Urinary bladder (tissue), 4 donors: ENCODE measurements around the gene CYP4F12. TPM values are rescaled to one million over a fixed set of nuclear protein-coding genes. Genes with fewer than 3 reads are reported as not detected.

Source experiments
- DNase-seq: peaks from one replicate; pipeline ENCODE4 v3.0.0-alpha.2; 2015; ENCODE audit errors: extremely low spot score
- H3K27ac ChIP-seq: one replicate; pipeline ENCODE4 v1.5.1; 2013; ENCODE audit warnings: low read depth, mild to moderate bottlenecking, moderate library complexity
- H3K36me3 ChIP-seq: one replicate; pipeline ENCODE4 v1.6.1; 2013; ENCODE audit warnings: mild to moderate bottlenecking, moderate library complexity; ENCODE audit not compliant: insufficient read depth
- H3K4me1 ChIP-seq: one replicate; pipeline ENCODE4 v1.6.1; 2013; ENCODE audit warnings: mild to moderate bottlenecking, moderate library complexity; ENCODE audit not compliant: insufficient read depth
- H3K4me3 ChIP-seq: one replicate; pipeline ENCODE4 v1.5.1; 2013; ENCODE audit warnings: low read depth, low read length
- WGBS: extraction: QIAGEN DNeasy Blood & Tissue Kit; methylation state at CpG from one replicate; pipeline ENCODE4 v1.1.7; 2013; 5-methylcytosine and 5-hydroxymethylcytosine counted together
- polyA plus RNA-seq: library from polyadenylated mRNA; stranded (reverse); fragments of 200-250 nt; gene quantifications from one replicate; pipeline ENCODE4 v1.2.3, GENCODE V29; 2013
- total RNA-seq: library from RNA; depleted of rRNA; stranded (reverse); fragments of >200 nt; gene quantifications from one replicate; pipeline ENCODE4 v1.2.3, GENCODE V29; 2014
- donor health status: healthy with polysubstance abuse.
- donor health status: healthy.

Gene CYP4F12
- total and polyA plus RNA-seq, 2 donors: 30.3 to 31.0 TPM

DNA sequence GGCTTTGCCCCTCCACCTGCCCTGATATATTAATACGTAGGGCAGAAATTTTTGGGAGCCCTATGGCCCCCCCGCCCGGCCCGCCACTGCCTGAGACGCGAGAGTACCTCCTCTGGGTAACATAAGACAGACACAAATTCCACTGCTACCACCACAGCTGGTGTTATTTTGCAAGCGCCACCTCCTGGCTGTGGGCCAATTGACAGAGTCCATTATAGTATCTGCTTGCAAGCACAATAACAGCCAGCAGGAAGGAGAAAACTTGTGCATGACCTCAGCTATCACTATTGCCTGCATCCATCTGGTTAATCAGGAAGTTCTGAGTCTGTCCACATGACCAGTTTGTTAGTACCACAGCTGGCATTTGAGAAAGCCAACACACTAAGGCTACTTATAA is 29.6 kb downstream of the CYP4F12 start:
- no peak overlapping the region for H3K4me3 ChIP-seq
- peak; percentile 40 for DNase-seq
- peak overlapping the region; percentile 24 for H3K27ac ChIP-seq
- H3K4me1 ChIP-seq: peaks cover 1% of the 10 kb centered on the region
- H3K36me3 ChIP-seq: no peaks in the 10 kb centered on the region
- 5% methylated on average over 7 of the region's 7 CpGs for WGBS

DNA sequence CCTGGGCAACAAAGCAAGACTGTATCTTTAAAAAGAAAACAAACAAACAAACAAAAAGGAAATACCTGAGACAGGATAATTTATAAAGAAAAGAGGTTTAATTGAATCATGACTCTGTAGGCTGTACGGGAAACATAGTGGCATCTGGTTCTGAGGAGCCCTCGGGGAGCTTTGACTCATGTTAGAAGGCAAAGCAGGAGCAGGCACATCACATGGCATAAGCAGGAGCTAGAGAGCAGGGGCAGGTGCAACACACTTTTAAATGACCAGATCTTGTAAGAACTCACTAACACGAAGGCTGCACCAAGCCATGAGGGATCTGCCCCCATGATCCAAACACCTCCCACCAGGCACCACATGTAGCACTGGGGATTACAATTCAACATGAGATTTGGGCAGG is 41.8 kb downstream of the CYP4F12 start:
- H3K27ac ChIP-seq: no peak overlapping the region
- 68% methylated on average over 3 of the region's 3 CpGs for WGBS
- H3K36me3 ChIP-seq: no peaks in the 10 kb centered on the region
- no peak for DNase-seq
- no peak overlapping the region for H3K4me3 ChIP-seq
- no peaks in the 10 kb centered on the region for H3K4me1 ChIP-seq

DNA sequence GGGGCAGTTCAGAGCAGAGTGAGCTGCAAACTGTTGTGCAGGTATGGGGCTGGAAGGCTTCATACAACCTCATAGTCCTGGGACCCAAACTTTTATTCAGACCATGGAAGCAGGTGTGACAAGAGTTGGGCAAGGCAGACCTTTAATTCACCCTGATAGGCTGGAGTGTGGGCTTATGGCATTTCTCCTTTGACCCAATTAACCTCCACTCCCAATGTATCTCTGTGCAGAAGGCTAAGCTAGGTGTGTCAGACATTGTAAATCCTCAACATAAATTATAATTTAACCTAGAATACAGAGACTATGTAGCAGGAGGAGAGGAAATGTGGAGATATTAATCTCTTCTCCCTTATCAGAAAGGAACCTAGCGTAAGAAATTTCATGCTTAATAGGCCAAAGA is 42.8 kb downstream of the CYP4F12 start:
- no peak for DNase-seq
- H3K27ac ChIP-seq: no peak overlapping the region
- H3K4me1 ChIP-seq: no peaks in the 10 kb centered on the region
- H3K36me3 ChIP-seq: no peaks in the 10 kb centered on the region
- 85% methylated on average over 1 of the region's 1 CpG for WGBS
- H3K4me3 ChIP-seq: no peak overlapping the region

DNA sequence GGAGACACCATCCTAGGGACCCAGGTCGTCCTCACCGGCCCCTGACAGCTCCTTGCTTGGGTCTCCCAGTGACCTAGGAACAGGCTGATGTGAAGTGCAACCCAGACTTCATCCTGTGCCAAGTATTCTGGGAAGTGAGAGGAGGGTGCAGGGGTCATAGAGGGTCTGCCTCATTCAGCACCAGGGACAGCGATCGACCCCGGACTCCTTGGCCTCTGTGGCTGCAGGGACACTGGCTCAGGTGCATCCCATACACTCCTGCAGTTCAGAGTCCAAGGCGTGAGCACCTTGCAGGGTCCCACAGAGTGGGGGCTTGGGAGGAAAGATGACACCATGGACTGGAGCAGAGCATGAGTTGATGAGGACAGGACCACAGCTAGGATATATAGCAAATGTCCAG is 44.9 kb downstream of the CYP4F12 start:
- 28% methylated on average over 6 of the region's 6 CpGs for WGBS
- no peaks in the 10 kb centered on the region for H3K4me1 ChIP-seq
- no peak for DNase-seq
- no peaks in the 10 kb centered on the region for H3K36me3 ChIP-seq
- H3K27ac ChIP-seq: no peak overlapping the region
- no peak overlapping the region for H3K4me3 ChIP-seq

DNA sequence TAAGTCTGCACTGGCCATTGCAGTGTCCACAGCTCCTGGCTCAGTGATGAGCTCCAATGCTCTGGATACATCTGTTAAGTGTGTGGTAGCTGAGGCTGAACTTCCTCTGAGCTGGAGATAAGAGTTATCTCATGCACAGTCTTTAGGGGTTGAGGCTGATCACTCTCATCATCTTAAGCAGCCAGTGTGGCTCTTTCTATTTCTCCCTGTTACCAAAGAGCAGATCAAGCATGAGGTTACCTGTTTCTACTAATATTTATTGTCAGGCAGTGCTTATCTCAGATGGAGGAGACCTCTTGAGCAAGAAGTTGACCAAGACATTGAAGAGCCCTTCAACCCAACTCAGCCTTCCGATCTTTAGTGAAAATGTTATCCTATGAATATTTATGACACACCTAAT is 48.4 kb downstream of the CYP4F12 start:
- Histone ChIP-seq H3K36me3 (no peaks in the 10 kb centered on the region), H3K4me1 (no peaks in the 10 kb centered on the region), H3K27ac (no peak overlapping the region), H3K4me3 (no peak overlapping the region)
- no peak for DNase-seq
- 85% methylated on average over 1 of the region's 1 CpG for WGBS

DNA sequence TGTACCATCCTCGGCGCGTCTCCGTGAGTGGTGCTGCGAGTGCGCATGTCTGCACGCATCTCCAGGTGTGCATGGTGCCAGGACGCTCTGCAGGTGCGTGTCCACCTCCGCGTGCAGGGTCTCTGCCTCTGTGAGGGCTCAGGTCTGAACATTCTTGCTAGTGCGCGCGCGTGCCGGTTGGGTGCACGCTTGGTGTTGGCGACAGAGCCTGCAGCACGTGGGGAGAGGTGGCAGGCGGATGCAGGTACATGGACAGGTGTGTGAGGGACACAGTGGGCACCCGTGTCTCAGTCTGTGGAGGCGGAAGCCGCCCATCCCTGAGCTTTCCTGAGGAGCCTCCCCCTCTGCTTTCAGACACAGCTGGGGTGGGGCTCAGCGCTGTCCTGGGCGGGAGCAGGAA is 50.1 kb downstream of the CYP4F12 start:
- Histone ChIP-seq H3K4me1 (no peaks in the 10 kb centered on the region), H3K36me3 (no peaks in the 10 kb centered on the region), H3K27ac (no peak overlapping the region), H3K4me3 (no peak overlapping the region)
- WGBS: 22% methylated on average over 25 of the region's 25 CpGs
- DNase-seq: no peak

DNA sequence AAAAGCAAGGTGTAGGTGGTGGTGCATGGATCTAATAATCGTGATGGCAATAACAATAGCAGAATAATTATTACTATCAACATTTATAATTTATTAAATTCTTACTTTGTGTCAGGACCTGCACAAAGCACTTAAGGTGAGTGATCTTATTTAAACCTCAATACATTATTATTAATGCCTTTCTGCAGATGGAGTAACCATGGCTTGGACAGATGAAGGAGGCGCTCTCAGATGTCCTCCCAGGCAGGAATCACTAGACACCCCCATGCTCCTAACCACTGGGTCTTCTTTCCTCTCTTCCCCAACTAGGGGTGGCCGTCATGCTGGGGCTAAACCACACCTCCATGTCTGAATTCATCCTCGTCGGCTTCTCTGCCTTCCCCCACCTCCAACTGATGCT is 54.8 kb downstream of the CYP4F12 start, which contains the start of gene OR10H2:
Gene OR10H2, plus strand, starts transcription at position 301 of the 400 bp plus-strand sequence. Its CDS starts 20 bp downstream, at position 321.
- H3K4me3 ChIP-seq: no peak within 1 kb of the TSS
- WGBS: 82% methylated on average over 5 of the region's 5 CpGs
- H3K36me3 ChIP-seq: no peaks in the 10 kb centered on the region
- DNase-seq: no peak
- no peaks in the 10 kb centered on the region for H3K4me1 ChIP-seq
- no peak within 1 kb of the TSS for H3K27ac ChIP-seq

DNA sequence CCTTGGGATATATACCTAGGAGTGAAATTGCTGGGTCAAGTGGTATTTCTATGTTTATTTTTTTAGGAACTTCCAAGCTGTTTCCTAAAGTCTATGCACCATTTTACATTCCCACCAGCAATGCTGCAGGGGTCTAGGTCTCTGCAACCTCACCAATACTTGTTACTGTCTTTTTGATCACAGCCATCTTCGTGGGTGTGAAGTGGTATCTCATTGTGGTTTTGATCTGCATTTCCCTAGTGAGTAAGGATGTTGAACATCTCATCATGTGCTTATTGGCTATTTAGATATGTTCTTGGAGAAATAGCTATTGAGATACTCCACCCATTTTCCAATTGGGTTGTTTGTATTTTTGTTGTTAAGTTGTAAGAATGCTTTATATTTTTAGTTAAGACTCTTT is 57.7 kb downstream of the CYP4F12 start:
- no peaks in the 10 kb centered on the region for H3K36me3 ChIP-seq
- 39% methylated on average over 1 of the region's 1 CpG for WGBS

DNA sequence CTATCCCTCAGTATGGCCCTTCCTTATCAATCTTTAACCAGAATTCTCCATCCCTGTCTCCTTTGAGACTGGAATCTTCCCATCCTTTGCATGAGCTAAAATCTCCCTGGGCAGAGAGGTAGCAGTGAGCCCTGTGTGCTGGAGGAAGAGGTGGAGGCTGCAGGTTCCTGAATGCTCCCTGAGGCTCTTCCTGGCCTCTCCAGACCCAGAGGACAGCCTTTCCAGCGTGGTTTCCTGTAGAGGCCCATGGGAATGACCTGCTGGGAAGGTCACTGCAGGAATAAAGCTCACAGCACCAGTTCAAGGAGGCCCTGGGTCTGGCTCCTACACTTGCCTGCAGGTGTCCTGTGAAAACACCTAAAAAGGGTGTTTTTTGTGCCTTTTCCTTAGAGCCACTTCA is 59.5 kb downstream of the CYP4F12 start:
- no peaks in the 10 kb centered on the region for H3K4me1 ChIP-seq
- DNase-seq: no peak
- no peak overlapping the region for H3K27ac ChIP-seq
- H3K36me3 ChIP-seq: no peaks in the 10 kb centered on the region
- H3K4me3 ChIP-seq: no peak overlapping the region
- WGBS: 13% methylated on average over 1 of the region's 1 CpG

More for the DNA sequence above, 57.7 kb downstream of the CYP4F12 start:
- H3K4me1 ChIP-seq: no peaks in the 10 kb centered on the region
- H3K4me3 ChIP-seq: no peak overlapping the region
- DNase-seq: no peak
- H3K27ac ChIP-seq: no peak overlapping the region

DNA sequence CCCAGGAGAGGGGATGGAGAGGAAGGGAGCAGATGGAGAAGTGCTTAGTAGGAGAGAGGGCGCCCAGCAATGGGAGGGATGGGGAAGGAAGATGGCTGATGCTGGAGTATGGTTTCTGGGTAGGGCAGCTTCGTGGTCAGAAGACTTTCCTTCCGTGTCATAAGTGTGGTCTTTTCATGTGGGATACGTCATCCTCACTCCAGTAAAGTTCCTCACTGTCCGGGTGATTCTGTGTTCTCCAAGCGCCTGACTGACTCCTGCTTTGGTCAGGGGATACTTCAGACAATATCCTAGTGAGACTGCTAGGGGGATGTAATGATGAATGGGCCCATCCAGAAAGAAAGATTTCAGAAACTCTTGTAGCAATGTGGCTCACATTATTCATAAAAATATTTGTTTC is 61.0 kb downstream of the CYP4F12 start:
- Histone ChIP-seq H3K4me3 (no peak overlapping the region), H3K36me3 (no peaks in the 10 kb centered on the region), H3K4me1 (no peaks in the 10 kb centered on the region), H3K27ac (no peak overlapping the region)
- WGBS: 61% methylated on average over 6 of the region's 6 CpGs
- no peak for DNase-seq

DNA sequence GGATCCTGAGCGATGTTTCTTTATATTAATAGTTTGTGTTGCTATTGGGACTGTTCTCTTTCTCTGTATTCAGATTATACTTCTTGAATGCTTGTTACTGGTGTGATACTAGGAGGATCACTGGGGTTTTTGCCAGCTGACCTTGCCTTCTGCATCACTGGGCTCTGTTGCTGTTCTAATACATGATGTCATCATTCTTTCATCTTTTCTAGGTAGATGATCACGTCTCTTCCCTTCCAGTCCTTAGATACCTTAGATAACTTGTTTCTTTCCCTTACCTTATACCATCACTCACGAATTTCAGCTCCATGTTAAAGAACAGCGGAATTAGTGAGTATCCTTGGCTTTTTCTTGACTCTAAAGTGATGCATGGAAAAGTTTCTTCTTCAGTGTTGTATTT is 64.8 kb downstream of the CYP4F12 start, which contains the start of gene OR10H3:
Gene OR10H3, plus strand, starts transcription at position 264 of the 400 bp plus-strand sequence. CDS start 3,408 bp downstream, outside the sequence.
- whole genome bisulfite sequencing: 62% methylated on average over 4 of the region's 4 CpGs
- Histone ChIP-seq H3K36me3 (no peaks in the 10 kb centered on the region), H3K4me3 (no peak within 1 kb of the TSS), H3K4me1 (no peaks in the 10 kb centered on the region), H3K27ac (no peak within 1 kb of the TSS)
- DNase-seq: no peak

DNA sequence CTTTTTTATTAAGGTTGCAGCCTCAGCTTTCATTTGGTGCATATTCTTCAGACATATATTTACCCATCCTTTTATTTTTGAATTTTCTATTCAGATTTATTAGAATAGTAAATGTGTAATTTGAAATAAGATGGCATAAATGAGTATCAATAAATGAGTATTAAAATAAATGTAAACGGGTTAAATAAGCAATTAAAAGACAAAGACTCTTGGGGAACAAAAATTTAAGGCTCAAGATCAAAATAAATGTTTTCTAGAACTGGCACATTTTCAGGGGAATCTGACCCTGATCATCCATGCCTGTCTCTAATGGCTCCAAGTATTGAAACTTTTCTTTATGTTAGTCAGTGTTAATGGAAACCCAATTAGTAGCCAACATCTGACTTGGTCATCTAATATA is 67.9 kb downstream of the CYP4F12 start:
- no peak overlapping the region for H3K27ac ChIP-seq
- DNase-seq: no peak
- no peaks in the 10 kb centered on the region for H3K36me3 ChIP-seq
- 66% methylated on average over 1 of the region's 1 CpG for WGBS
- no peak overlapping the region for H3K4me3 ChIP-seq
- no peaks in the 10 kb centered on the region for H3K4me1 ChIP-seq
